Suppressor macrophage (primary cell): ENCODE measurements around the gene ACSS1.
A peak's percentile ranks its signal among the peaks of the same experiment; 100 is the strongest.

Experiments used
- DNase-seq, 4 experiments: peaks; one replicate each; pipeline ENCODE4 v3.0.0-alpha.2; 2020 to 2022

Gene ACSS1

GRCh38 chr20:24992487-24993205 is 65.3 kb downstream of the ACSS1 start, which contains the start of gene APMAP:
TSS of gene APMAP (minus strand) at chr20:24992751. CDS start at chr20:24992688, 63 bp downstream.
- DNase-seq = peak; percentile 97 to 98 (median 98)

DNA sequence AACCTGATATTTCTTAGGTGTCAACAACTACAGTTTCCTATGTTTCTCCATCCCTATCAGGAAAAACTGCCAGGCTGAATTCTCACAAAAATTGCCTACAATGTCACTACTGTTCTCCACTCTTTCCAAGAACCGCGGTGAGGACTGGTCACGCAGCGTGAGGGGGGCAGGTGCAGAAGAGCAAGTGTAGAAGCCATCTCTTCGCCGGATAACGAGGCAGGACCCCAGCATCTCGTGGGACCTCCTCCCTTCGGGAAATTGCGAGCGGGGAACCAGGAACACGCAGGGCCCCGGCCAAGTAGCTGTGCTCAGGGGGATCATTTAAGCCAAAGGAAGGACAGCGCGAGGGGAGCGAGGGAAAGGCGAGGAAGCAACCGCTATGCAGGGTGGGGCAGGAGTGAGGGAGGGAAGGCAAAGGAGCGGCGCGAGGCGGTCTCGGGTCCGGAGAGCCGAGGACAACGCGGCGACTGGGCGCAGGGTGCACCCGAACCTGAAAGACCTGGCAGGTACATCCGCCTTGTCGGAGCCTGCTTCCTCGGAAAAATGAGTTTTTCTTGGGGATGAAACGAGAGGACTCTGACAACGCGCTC is 65.9 kb downstream of the ACSS1 start:
- peak in 3 of 4 experiments; percentile 31 to 55 (median 46) for DNase-seq

GRCh38 chr20:24990810-24991252 is 67.1 kb downstream of the ACSS1 start:
- peak in 1 of 4 experiments; percentile 22 for DNase-seq

- DNase-seq = no peak
Measured at GRCh38 chr20:24989162-24989561, 68.8 kb downstream of the ACSS1 start.

GRCh38 chr20:24987873-24988835 is 69.8 kb downstream of the ACSS1 start:
- no peak for DNase-seq

- peak in 1 of 4 experiments; percentile 20 for DNase-seq
Measured at GRCh38 chr20:24987244-24987643, 70.7 kb downstream of the ACSS1 start.

DNA sequence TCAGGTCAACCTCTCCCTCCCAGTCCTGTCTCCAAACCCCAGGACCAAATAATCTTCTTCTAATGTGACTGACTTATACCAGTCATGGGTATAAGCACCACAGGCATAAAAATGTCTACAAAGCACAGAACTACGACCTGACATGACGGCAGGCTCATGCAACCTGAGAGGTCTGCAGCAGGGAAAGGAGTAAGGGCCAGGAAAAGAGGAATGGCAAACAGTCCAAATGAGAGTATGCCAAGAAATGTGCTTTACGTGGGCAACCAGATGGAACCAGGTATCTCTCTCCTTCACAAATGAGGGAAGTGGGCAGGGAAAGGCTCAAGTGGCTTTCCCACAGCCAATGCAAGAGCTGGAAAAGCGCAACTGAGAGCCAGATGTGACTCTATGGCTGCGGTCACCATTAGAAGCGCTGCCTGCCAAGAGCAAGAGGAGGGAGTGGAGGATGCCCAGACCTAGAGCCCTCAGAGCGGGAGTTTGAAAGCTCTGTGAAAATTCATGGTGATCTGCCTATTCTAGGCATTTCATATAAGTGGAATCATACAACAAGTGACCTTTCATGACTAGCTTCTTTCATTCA is 71.4 kb downstream of the ACSS1 start:
- no peak for DNase-seq

DNA sequence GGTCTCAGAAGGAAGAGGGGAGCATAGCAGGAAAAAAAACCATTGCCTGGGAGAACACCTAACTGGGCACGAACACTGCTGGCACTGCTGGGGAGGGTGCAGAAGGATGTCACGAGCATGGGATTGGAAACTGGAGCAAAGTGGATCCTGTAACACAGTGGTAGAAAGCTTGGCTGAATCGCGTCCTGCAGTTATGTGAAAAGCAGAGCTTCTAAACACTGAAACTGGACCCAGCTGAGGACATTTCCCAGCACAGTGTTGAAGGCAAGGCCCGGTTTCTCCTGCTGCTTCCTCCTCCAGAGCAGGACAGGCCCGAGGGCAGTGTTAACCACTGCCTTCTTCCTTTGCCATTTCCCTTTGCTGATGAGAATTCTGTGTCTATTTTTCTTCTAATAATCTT is 72.1 kb downstream of the ACSS1 start:
- peak in 3 of 4 experiments; percentile 39 to 54 (median 51) for DNase-seq

- DNase-seq = peak; percentile 74 to 87 (median 84)
Measured at GRCh38 chr20:24984961-24985640, 72.8 kb downstream of the ACSS1 start.

DNA sequence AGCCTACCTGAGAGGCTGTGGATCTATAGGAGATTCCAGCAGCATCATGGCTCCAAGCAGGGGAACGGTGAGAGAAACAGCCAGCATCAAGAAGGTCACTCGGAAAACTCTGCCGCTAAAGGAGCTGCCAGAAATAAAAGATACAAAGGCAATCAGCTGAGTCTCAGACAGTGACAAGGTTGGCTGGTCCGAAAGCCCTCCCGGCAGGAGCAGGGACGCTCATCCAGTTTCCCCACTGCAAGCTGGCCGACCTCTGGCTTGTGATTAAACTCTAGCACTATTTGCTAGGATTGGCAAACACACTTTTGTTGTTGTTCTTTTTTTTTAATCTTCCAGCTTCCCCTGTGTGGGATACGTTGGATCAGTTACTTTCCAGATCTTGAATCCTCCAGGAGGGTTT is 74.0 kb downstream of the ACSS1 start:
- no peak for DNase-seq

DNA sequence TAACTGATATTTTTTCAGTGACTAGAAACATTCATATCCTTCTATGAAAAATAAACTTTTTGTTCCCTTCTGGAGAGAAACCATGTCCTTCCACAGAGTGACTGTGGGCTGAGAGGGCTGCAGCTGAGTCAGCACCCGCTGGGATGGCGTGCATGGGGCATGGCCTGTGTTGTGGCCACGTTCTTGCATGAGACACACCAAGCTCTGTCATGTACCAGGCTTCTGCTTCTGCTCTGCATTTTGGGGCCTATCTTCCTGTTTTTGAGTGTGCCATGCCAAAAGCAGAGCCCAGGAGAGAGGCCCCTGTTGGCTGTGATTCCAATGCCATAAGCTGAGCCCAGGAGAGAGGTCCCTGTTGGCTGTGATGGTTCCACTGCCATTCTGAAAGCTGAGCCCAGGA is 76.1 kb downstream of the ACSS1 start:
- peak; percentile 89 to 95 (median 94) for DNase-seq

DNA sequence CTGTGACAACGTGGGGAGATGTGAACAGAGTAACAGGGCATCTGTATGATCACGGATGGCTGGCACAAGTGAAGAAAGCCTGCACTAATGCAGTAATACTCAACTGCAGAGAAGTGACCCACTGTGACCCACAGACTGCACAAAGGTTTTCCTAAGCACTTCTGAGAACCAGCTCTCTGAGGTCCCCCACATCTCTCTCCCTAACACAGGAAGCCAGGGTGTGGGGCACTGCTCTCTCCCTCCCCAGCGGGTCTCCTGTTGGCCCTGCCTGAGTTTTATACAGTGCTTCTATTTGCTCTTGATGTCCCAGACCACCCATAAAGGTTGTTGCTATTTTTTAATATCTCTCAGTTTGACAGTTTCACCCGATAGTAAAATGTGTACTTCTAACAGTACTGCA is 76.7 kb downstream of the ACSS1 start:
- no peak for DNase-seq

GRCh38 chr20:24980291-24981053 is 77.5 kb downstream of the ACSS1 start:
- DNase-seq = peak; percentile 42 to 68 (median 65)

- no peak for DNase-seq
Measured at GRCh38 chr20:24979036-24979960, 78.6 kb downstream of the ACSS1 start.

GRCh38 chr20:24978513-24978912 is 79.4 kb downstream of the ACSS1 start:
- DNase-seq = no peak

DNA sequence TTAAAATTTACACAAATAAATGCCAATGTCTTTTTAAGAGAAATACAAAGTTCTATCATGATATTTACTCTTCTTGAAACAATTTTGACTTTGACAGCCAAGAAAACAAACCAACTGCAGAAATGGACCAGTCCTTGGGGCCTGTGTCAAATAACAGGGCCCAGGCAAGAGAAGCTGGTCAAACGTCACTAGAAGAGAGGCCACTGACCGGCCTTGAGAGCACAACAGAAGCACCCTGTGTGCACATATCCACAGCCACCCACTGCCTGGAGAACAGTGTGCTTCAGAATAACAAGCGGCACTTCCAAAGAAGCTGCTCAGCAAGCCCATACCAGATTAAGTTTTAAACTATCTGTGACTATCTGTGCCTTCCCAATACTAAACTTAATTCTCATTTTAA is 80.1 kb downstream of the ACSS1 start:
- DNase-seq = no peak

DNA sequence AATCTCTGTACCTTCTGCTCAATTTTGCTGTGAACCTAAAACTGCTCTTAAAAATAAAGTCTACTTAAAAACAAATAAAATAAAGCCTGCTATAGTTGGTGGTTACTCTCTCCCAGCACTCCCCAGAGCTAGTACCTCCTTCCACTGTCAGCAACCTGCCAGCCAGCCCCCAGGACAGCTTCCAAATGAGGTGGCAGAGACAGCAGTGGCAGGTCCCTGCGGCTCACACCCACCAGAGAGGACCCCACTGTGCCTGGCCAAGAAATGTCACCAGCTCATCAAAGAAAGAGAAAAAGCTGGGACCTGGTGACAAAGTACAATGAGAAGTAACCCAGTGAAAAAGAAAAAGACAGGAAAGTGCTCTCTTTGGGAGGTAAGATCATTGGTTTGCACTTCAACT is 80.6 kb downstream of the ACSS1 start:
- no peak for DNase-seq

GRCh38 chr20:24972341-24972740 is 85.6 kb downstream of the ACSS1 start:
- no peak for DNase-seq

GRCh38 chr20:24971376-24972101 is 86.4 kb downstream of the ACSS1 start:
- no peak for DNase-seq
